ENCODE data around the gene TAS2R50. TPM values are rescaled to one million over a fixed set of nuclear protein-coding genes. Genes with fewer than 3 reads are reported as not detected.

TAS2R50 gene
- total RNA-seq, 2 experiments from 2014 or later = 0.89 to 1.1 TPM

- no peaks in the 10 kb centered on the region for H3K9me3 Mint-ChIP-seq (ENCODE audit: low read depth)
- CTCF ChIA-PET = no interaction called here
Measured at GRCh38 chr12:10974965-10975364, 11.7 kb downstream of the TAS2R50 start.

GRCh38 chr12:10968765-10969456, 17.8 kb downstream of the TAS2R50 start:
- CTCF ChIA-PET = no interaction called here
- Mint-ChIP-seq H3K27me3 (no peaks in the 10 kb centered on the region), H3K4me3 (no peak overlapping the region), H3K36me3 (peaks cover 1% of the 10 kb centered on the region), H3K4me1 (no peaks in the 10 kb centered on the region), H3K27ac (no peak overlapping the region), H3K9me3 (ENCODE audit: low read depth) (no peaks in the 10 kb centered on the region)
- no peak for DNase-seq
- ATAC-seq = no peak

More at GRCh38 chr12:10974965-10975364, 11.7 kb downstream of the TAS2R50 start:
- Mint-ChIP-seq H3K27ac (no peak overlapping the region), H3K4me1 (no peaks in the 10 kb centered on the region), H3K4me3 (no peak overlapping the region), H3K36me3 (peaks cover 12% of the 10 kb centered on the region), H3K27me3 (peaks cover 32% of the 10 kb centered on the region)
- DNase-seq (no peak), ATAC-seq (no peak)

GRCh38 chr12:10967409-10967808, 19.3 kb downstream of the TAS2R50 start:
- Mint-ChIP-seq H3K27ac (no peak overlapping the region), H3K9me3 (ENCODE audit: low read depth) (no peaks in the 10 kb centered on the region), H3K4me1 (no peaks in the 10 kb centered on the region), H3K36me3 (peaks cover 1% of the 10 kb centered on the region), H3K27me3 (no peaks in the 10 kb centered on the region), H3K4me3 (no peak overlapping the region)
- DNase-seq = no peak
- CTCF ChIA-PET = no interaction called here
- no peak for ATAC-seq

DNA sequence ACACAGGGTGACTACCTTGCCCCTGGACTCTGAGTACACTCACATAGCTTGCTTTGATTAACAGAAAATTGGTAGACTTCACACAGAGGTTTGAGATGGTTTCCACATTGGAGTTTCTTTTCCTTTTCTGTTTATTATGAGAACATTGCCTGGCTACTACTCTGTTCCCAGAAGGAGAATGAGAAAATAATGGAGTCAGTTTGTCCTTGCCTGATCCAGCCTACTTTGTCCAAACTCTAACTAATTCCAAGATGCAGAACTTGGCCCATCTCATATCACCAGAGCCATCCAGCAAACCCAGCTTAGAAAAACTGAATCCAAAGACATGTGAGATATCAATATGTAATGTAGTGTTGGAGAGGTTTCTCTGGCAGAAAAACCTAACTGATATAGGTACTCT, 20.4 kb downstream of the TAS2R50 start:
- H3K4me3 Mint-ChIP-seq = no peak overlapping the region
- no peak for ATAC-seq
- peaks cover 4% of the 10 kb centered on the region for H3K36me3 Mint-ChIP-seq
- no peaks in the 10 kb centered on the region for H3K4me1 Mint-ChIP-seq
- H3K27ac Mint-ChIP-seq = no peak overlapping the region
- CTCF ChIA-PET = no interaction called here
- no peak for DNase-seq
- no peaks in the 10 kb centered on the region for H3K27me3 Mint-ChIP-seq
- H3K9me3 Mint-ChIP-seq (ENCODE audit: low read depth) = no peaks in the 10 kb centered on the region

DNA sequence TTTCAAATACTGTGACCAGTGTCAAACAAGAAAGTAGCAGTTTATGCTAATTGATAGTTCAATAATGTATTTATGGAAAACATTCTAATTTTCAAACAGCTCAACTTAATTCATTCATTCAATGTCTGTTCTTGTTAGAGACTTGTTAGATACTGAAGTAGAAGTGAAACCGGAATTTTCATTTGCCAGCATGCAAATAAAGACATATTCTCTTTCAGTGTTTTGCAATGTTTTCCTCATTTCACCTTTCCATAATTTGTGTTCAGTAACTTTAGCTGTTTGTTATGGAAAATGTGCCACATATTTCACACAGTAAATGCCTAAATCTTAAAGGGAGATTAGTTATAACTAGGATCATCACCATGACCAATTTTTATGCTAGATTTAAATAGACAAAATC, 21.2 kb downstream of the TAS2R50 start:
- no peaks in the 10 kb centered on the region for H3K4me1 Mint-ChIP-seq
- no peaks in the 10 kb centered on the region for H3K9me3 Mint-ChIP-seq (ENCODE audit: low read depth)
- CTCF ChIA-PET = no interaction called here
- H3K27me3 Mint-ChIP-seq = no peaks in the 10 kb centered on the region
- DNase-seq (no peak), ATAC-seq (no peak)
- H3K36me3 Mint-ChIP-seq = peaks cover 3% of the 10 kb centered on the region
- H3K27ac Mint-ChIP-seq = no peak overlapping the region
- H3K4me3 Mint-ChIP-seq = no peak overlapping the region

DNA sequence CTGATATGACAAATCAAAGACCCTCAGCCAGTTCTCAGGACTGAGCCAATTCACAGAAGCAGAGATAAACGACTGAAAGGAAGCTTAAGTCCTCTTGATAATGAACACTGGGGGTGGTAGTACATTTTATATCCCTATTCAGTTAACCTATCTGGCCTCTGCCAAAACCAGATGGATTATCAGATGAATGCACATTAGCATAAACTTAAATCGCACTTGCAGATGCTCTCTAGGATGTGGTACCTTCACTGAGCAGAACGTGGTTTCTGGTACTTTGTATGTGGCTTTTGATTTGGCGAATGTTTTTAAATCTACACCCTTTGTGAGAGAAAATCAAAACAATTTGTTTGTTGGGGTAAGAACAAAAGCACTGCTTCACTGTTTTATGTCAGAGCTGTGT, 26.5 kb downstream of the TAS2R50 start:
- H3K27me3 Mint-ChIP-seq = no peaks in the 10 kb centered on the region
- peaks cover 25% of the 10 kb centered on the region for H3K4me1 Mint-ChIP-seq
- H3K9me3 Mint-ChIP-seq (ENCODE audit: low read depth) = peaks cover 3% of the 10 kb centered on the region
- no peak overlapping the region for H3K4me3 Mint-ChIP-seq
- ATAC-seq (peak; percentile 39), DNase-seq (no peak)
- peaks cover 13% of the 10 kb centered on the region for H3K36me3 Mint-ChIP-seq
- CTCF ChIA-PET = no interaction called here
- no peak overlapping the region for H3K27ac Mint-ChIP-seq

DNA sequence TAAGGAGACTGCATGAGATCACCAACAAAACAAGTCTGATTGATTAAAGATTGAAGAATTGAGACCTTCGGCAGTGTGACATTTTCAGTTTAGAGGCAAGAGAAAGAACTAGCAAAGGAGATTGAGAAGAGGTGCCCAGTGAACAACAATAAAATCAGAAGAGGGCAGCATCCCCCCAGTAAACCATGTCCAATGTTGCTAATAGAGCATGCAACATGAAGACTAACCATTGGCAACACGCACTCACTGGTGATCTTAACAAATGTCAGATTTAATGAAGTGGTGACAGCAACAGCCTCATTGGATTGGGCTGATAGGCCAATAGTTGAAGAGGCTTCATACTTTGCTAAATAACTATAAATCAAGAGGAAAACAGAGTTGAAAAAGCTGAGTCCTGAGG, 26.9 kb downstream of the TAS2R50 start:
- CTCF ChIA-PET = no interaction called here

GRCh38 chr12:10957741-10958140, 29.0 kb downstream of the TAS2R50 start:
- CTCF ChIA-PET = no interaction called here
- ATAC-seq (no peak), DNase-seq (no peak)
- Mint-ChIP-seq H3K36me3 (peaks cover 32% of the 10 kb centered on the region), H3K27ac (no peak overlapping the region), H3K9me3 (ENCODE audit: low read depth) (peaks cover 5% of the 10 kb centered on the region), H3K4me1 (peaks cover 38% of the 10 kb centered on the region), H3K4me3 (no peak overlapping the region), H3K27me3 (no peaks in the 10 kb centered on the region)

More for the DNA sequence above, 26.9 kb downstream of the TAS2R50 start:
- ATAC-seq (no peak), DNase-seq (no peak)
- no peak overlapping the region for H3K27ac Mint-ChIP-seq
- no peak overlapping the region for H3K4me3 Mint-ChIP-seq
- peaks cover 4% of the 10 kb centered on the region for H3K9me3 Mint-ChIP-seq (ENCODE audit: low read depth)
- no peaks in the 10 kb centered on the region for H3K27me3 Mint-ChIP-seq
- H3K4me1 Mint-ChIP-seq = peaks cover 26% of the 10 kb centered on the region
- peaks cover 16% of the 10 kb centered on the region for H3K36me3 Mint-ChIP-seq

GRCh38 chr12:10956085-10956484, 30.6 kb downstream of the TAS2R50 start:
- CTCF ChIA-PET = no interaction called here
- H3K9me3 Mint-ChIP-seq (ENCODE audit: low read depth) = peaks cover 6% of the 10 kb centered on the region
- no peak for DNase-seq
- H3K36me3 Mint-ChIP-seq = peaks cover 34% of the 10 kb centered on the region
- ATAC-seq = no peak
- H3K27me3 Mint-ChIP-seq = no peaks in the 10 kb centered on the region
- no peak overlapping the region for H3K4me3 Mint-ChIP-seq
- H3K27ac Mint-ChIP-seq = no peak overlapping the region
- H3K4me1 Mint-ChIP-seq = peaks cover 38% of the 10 kb centered on the region

DNA sequence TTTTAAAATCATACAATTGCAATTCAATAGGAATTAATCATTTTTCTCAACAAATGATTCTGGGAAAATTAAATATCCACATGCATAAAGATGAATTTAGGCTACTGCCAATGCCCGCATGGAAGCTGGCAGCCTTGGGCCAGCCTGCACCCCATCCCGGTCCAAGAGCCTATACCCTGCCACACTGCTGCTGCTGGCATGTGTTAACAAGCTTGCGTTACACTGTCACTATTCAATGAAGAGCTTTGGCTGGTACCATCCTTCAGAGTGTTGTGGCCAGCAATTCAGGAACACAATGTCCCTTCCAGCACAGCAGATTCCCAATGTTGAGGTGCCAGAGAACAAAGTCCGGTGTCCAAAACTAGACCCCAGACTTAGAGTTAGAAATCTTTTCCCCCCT, 34.1 kb downstream of the TAS2R50 start:
- CTCF ChIA-PET = no interaction called here
- H3K4me1 Mint-ChIP-seq = peaks cover 25% of the 10 kb centered on the region
- H3K27ac Mint-ChIP-seq = no peak overlapping the region
- DNase-seq (no peak), ATAC-seq (no peak)
- H3K36me3 Mint-ChIP-seq = peaks cover 47% of the 10 kb centered on the region
- H3K9me3 Mint-ChIP-seq (ENCODE audit: low read depth) = peaks cover 17% of the 10 kb centered on the region
- no peaks in the 10 kb centered on the region for H3K27me3 Mint-ChIP-seq
- no peak overlapping the region for H3K4me3 Mint-ChIP-seq

DNA sequence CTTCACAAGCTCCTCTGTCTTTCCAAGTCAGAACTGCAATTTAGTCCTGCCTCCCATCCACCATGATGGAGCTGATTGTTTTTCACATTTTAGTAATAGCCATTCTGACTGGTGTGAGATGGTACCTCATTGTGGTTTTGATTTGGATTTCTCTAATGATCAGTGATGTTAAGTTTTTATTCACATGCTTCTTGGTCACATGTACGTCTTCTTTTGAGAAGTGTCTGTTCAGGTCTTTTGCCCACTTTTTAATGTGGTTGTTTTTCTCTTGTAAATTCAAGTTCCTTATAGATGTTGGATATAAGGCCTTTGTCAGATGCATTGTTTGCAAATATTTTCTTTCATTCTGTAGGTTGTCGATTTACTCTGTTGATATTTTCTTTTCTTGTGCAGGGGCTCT, 43.5 kb downstream of the TAS2R50 start:
- Mint-ChIP-seq H3K36me3 (peaks cover 9% of the 10 kb centered on the region), H3K27ac (no peak overlapping the region), H3K4me1 (peaks cover 5% of the 10 kb centered on the region), H3K27me3 (no peaks in the 10 kb centered on the region), H3K9me3 (ENCODE audit: low read depth) (peaks cover 15% of the 10 kb centered on the region), H3K4me3 (no peak overlapping the region)
- no peak for DNase-seq
- CTCF ChIA-PET = no interaction called here
- no peak for ATAC-seq

DNA sequence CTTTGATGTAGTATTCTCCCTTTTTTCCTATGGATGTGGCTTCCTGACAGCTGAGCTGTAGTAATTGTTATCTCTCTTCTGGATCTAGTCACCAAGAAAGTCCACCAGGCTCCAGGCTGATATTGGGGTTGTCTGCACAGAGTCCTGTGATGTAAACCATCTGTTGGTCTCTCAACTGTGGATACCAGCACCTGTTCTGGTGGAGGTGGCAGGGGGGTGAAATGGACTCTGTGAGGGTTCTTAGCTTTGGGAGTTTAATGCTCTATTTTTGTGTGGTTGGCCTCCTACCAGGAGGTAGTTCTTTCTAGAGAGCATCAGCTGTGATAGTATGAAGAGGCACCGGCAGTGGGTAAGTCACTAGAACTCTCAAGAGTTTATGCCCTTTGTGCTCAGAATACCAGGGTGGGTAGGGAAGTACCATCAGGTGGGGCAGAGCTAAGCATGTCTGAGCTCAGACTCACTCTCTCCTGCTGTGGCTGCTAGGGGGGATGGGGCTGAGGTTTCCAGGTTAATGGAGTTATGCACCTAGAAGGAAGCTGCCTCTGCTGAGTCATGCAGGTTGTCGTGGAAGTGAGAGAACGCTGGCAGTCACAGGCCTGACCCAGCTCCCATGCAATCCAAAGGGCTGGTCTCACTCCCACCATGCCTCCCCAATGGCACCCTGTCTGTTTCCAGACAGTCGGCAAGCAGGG, 44.6 kb downstream of the TAS2R50 start:
- H3K27ac Mint-ChIP-seq = no peak overlapping the region
- DNase-seq = no peak

DNA sequence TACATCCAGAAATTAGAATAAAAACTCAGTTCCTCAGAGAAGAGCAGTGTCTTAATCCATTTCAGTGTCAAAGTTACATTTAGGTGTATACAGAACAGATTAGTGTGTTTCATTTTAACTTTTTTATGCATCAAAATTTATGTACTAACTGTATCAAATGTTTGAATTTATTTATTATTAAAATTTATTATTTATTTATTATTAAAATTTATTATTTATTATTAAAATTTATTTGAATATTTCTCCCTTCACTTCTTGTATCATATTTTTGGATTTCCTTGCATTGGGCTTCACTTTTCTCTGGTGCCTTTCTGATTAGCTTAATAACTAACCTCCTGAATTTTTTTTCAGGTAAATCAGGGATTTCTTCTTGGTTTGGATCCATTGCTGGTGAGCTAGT, 45.3 kb downstream of the TAS2R50 start:
- ATAC-seq = no peak
- no peak overlapping the region for H3K4me3 Mint-ChIP-seq
- CTCF ChIA-PET = no interaction called here
- no peak overlapping the region for H3K27ac Mint-ChIP-seq
- H3K27me3 Mint-ChIP-seq = no peaks in the 10 kb centered on the region
- peaks cover 2% of the 10 kb centered on the region for H3K36me3 Mint-ChIP-seq
- DNase-seq = no peak
- H3K9me3 Mint-ChIP-seq (ENCODE audit: low read depth) = peaks cover 3% of the 10 kb centered on the region
- H3K4me1 Mint-ChIP-seq = peaks cover 5% of the 10 kb centered on the region

More for the DNA sequence above, 44.6 kb downstream of the TAS2R50 start:
- no peaks in the 10 kb centered on the region for H3K27me3 Mint-ChIP-seq
- peaks cover 5% of the 10 kb centered on the region for H3K36me3 Mint-ChIP-seq
- CTCF ChIA-PET = interaction anchor here (0.8 kb wide), 1 partner anchor 222 kb away, joined by 3 read pairs; no protein-coding TSS in a partner anchor
- peaks cover 5% of the 10 kb centered on the region for H3K4me1 Mint-ChIP-seq
- H3K4me3 Mint-ChIP-seq = no peak overlapping the region
- ATAC-seq = peak; percentile 39
- peaks cover 10% of the 10 kb centered on the region for H3K9me3 Mint-ChIP-seq (ENCODE audit: low read depth)

DNA sequence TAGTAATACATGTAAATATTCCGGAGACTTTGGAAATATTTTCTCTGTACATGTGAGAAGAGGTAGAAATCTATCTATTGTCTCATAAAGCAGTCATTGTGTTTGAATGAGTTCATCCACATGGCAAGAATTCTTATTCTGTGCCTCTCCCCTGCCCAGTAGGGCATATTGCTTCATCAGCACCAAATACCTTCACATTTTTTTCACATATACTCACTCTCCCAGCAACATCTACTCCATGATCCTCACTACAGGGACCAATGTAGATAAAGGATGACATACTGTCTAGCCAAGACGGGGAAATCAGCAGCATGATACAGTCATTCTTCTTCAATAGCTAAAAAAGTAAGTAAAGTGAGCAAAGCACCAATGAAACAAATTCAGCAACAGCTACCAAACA, 46.3 kb downstream of the TAS2R50 start:
- Mint-ChIP-seq H3K36me3 (no peaks in the 10 kb centered on the region), H3K4me1 (peaks cover 5% of the 10 kb centered on the region), H3K27ac (no peak overlapping the region), H3K4me3 (no peak overlapping the region), H3K9me3 (ENCODE audit: low read depth) (no peaks in the 10 kb centered on the region), H3K27me3 (no peaks in the 10 kb centered on the region)
- DNase-seq (no peak), ATAC-seq (no peak)
- CTCF ChIA-PET = interaction anchor here (0.9 kb wide), 1 partner anchor 8 kb away, joined by 3 read pairs; no protein-coding TSS in a partner anchor
